Measurements from ENCODE around the gene WDR54. TPM values are rescaled to one million over a fixed set of nuclear protein-coding genes. Genes with fewer than 3 reads are reported as not detected.

WDR54 gene
- total RNA-seq: 1 to 10 TPM; 6.1 to 6.2 TPM

GRCh38 chr2:74421221-74421870 is at the start of gene WDR54, which contains the start of gene C2orf81:
Gene WDR54 (plus strand): TSS chr2:74421730. CDS start chr2:74422154, 424 bp downstream.
Gene C2orf81 (minus strand): TSS chr2:74421619. CDS start chr2:74421560, 59 bp downstream.
- Histone ChIP-seq H3K27me3 (replicated peaks; ENCODE audit: insufficient read depth) (no peaks in the 10 kb centered on the region), H3K4me3 (peak within 1 kb of the TSS; percentile 74), H3K36me3 (peaks cover 3% of the 10 kb centered on the region), H3K27ac (peak within 1 kb of the TSS; percentile 14 to 48), H3K9me3 (no peaks in the 10 kb centered on the region), H3K4me1 (ENCODE audit: control insufficient read depth in 1 of 2, low read depth in 2 of 2) (peaks cover 0 to 21% of the 10 kb centered on the region in 2 donors)
- no peak for TF ChIP-seq CTCF (IDR thresholded peaks at IDR 0.05)
- ATAC-seq (ENCODE audit: insufficient number of reproducible peaks, low FRiP score, low read depth) (peak; percentile 62), DNase-seq (ENCODE audit: low spot score) (no peak)

- no peak overlapping the region for H3K27ac ChIP-seq
- H3K4me3 ChIP-seq: no peak overlapping the region
Observed at GRCh38 chr2:74372674-74373073, 48.9 kb upstream of the WDR54 start.

GRCh38 chr2:74373221-74373676 is 48.3 kb upstream of the WDR54 start:
- H3K27me3 ChIP-seq (replicated peaks; ENCODE audit: insufficient read depth): no peaks in the 10 kb centered on the region
- no peak for ATAC-seq (ENCODE audit: insufficient number of reproducible peaks, low FRiP score, low read depth)
- DNase-seq (ENCODE audit: low spot score): no peak
- peaks cover 5 to 20% of the 10 kb centered on the region in 2 donors for H3K4me1 ChIP-seq (ENCODE audit: control insufficient read depth in 1 of 2, low read depth in 2 of 2)
- no peaks in the 10 kb centered on the region for H3K9me3 ChIP-seq
- H3K4me3 ChIP-seq: no peak overlapping the region
- H3K27ac ChIP-seq: no peak overlapping the region
- no peak for TF ChIP-seq CTCF (IDR thresholded peaks at IDR 0.05)
- peaks cover 46% of the 10 kb centered on the region for H3K36me3 ChIP-seq

More at GRCh38 chr2:74372674-74373073, 48.9 kb upstream of the WDR54 start:
- no peaks in the 10 kb centered on the region for H3K9me3 ChIP-seq
- ATAC-seq (ENCODE audit: insufficient number of reproducible peaks, low FRiP score, low read depth): no peak
- H3K4me1 ChIP-seq (ENCODE audit: control insufficient read depth in 1 of 2, low read depth in 2 of 2): peaks cover 5 to 20% of the 10 kb centered on the region in 2 donors
- H3K36me3 ChIP-seq: peaks cover 48% of the 10 kb centered on the region
- no peak for DNase-seq (ENCODE audit: low spot score)
- TF ChIP-seq CTCF (IDR thresholded peaks at IDR 0.05): no peak
- H3K27me3 ChIP-seq (replicated peaks; ENCODE audit: insufficient read depth): no peaks in the 10 kb centered on the region

- TF ChIP-seq CTCF (IDR thresholded peaks at IDR 0.05): no peak
- H3K9me3 ChIP-seq: no peaks in the 10 kb centered on the region
- DNase-seq (ENCODE audit: low spot score) (no peak), ATAC-seq (ENCODE audit: insufficient number of reproducible peaks, low FRiP score, low read depth) (no peak)
- peaks cover 5 to 20% of the 10 kb centered on the region in 2 donors for H3K4me1 ChIP-seq (ENCODE audit: control insufficient read depth in 1 of 2, low read depth in 2 of 2)
- H3K27me3 ChIP-seq (replicated peaks; ENCODE audit: insufficient read depth): no peaks in the 10 kb centered on the region
- H3K27ac ChIP-seq: peak overlapping the region in 1 of 2 donors; percentile 27
- H3K36me3 ChIP-seq: peaks cover 39% of the 10 kb centered on the region
- peak overlapping the region; percentile 60 for H3K4me3 ChIP-seq
Observed at GRCh38 chr2:74373985-74374384, 47.5 kb upstream of the WDR54 start.

GRCh38 chr2:74374509-74375205 is 46.9 kb upstream of the WDR54 start:
- H3K4me1 ChIP-seq (ENCODE audit: control insufficient read depth in 1 of 2, low read depth in 2 of 2): peaks cover 5 to 25% of the 10 kb centered on the region in 2 donors
- ATAC-seq (ENCODE audit: insufficient number of reproducible peaks, low FRiP score, low read depth): peak; percentile 60
- peak overlapping the region in 1 of 2 donors; percentile 27 for H3K27ac ChIP-seq
- peaks cover 33% of the 10 kb centered on the region for H3K36me3 ChIP-seq
- peak overlapping the region; percentile 60 for H3K4me3 ChIP-seq
- TF ChIP-seq CTCF (IDR thresholded peaks at IDR 0.05): no peak
- DNase-seq (ENCODE audit: low spot score): peak; percentile 47
- no peaks in the 10 kb centered on the region for H3K27me3 ChIP-seq (replicated peaks; ENCODE audit: insufficient read depth)
- no peaks in the 10 kb centered on the region for H3K9me3 ChIP-seq

All from thoracic aorta (tissue), 2 donors.